HCT116 (cell line): Measurements from ENCODE around the gene TDRD7. TPM values are rescaled to one million over a fixed set of nuclear protein-coding genes. Genes with fewer than 3 reads are reported as not detected.

Source experiments
- ATAC-seq: fragments of 200-7000 bp; cut with Tn5 transposase; 2 replicates; pipeline ENCODE4 v1.9.1; 2020; ENCODE audit warnings: mild to moderate bottlenecking, moderate library complexity
- BruUV-seq: library from RNA; stranded (reverse); fragments of 400-500 nt; replicated peaks from 2 replicates; lab custom pipeline; 2021; lab: Mats Ljungman, UMichigan
- CTCF ChIA-PET: fragments of 300-600 bp; sonication (Branson Sonifier 250); formaldehyde crosslinking; loops from one replicate; lab custom pipeline; 2021; ENCODE audit warnings: antibody characterized with exemption; lab: Charles Lee
- POLR2A ChIA-PET: fragments of 300-600, 350-600 bp; sonication (Branson Sonifier 250); formaldehyde crosslinking; loops from one replicate; lab custom pipeline; 2021; ENCODE audit warnings: antibody characterized with exemption; lab: Charles Lee
- RAD21 ChIA-PET, 2 experiments: fragments of 300-600 bp; sonication (Branson Sonifier 250); formaldehyde crosslinking; loops; one replicate each; lab custom pipeline; 2023; ENCODE audit warnings: low total read pairs in 2 of 2; ENCODE audit not compliant: uncharacterized antibody in 2 of 2, unreplicated experiment in 2 of 2, low non-redundant PET in 1 of 2; lab: Charles Lee
- DNase-seq: peaks from one replicate; pipeline ENCODE4 v3.0.0-alpha.2; 2010; ENCODE audit warnings: low read depth, low spot score
- H2AFZ ChIP-seq: fragments of 200-600 bp; shearing (Covaris generic), sonication (generic); 2 replicates; pipeline ENCODE4 v1.6.1; 2017; ENCODE audit warnings: low read depth, mixed run types, mixed read lengths, antibody characterized with exemption, low read length; ENCODE audit not compliant: poor library complexity, severe bottlenecking
- H3K27ac ChIP-seq: 2 replicates; pipeline ENCODE4 v1.5.1; 2012; ENCODE audit warnings: low read depth, low read length
- H3K27me3 ChIP-seq: fragments of 200-600 bp; sonication (generic); 2 replicates; pipeline ENCODE4 v1.6.1; 2016; ENCODE audit warnings: mixed run types, low read length, mixed read lengths; ENCODE audit not compliant: insufficient read depth
- H3K36me3 ChIP-seq, 2 experiments: fragments of 200-500 bp in 1 of 2; fragments of 200-600 bp in 1 of 2; sonication (Bioruptor generic) in 1 of 2; sonication (generic) in 1 of 2; 2 replicates each; pipeline versions ENCODE4 v1.5.1 to v1.6.1; 2014 to 2016; ENCODE audit warnings: low read length in 2 of 2, inconsistent platforms in 1 of 2, mixed read lengths in 1 of 2, mixed run types in 1 of 2; ENCODE audit not compliant: insufficient read depth in 2 of 2, control insufficient read depth in 1 of 2
- H3K4me1 ChIP-seq, 2 experiments: fragments of 200-600 bp in 1 of 2; sonication (generic) in 1 of 2; 2 replicates each; pipeline versions ENCODE4 v1.5.1 to v1.6.1; 2012 to 2017; ENCODE audit warnings: low read length in 2 of 2, inconsistent platforms in 1 of 2, mild to moderate bottlenecking in 1 of 2, mixed read lengths in 1 of 2, mixed run types in 1 of 2, moderate library complexity in 1 of 2; ENCODE audit not compliant: insufficient read depth in 2 of 2, control insufficient read depth in 1 of 2
- H3K4me2 ChIP-seq: fragments of 200-600 bp; sonication (generic); 2 replicates; pipeline ENCODE4 v1.6.1; 2017; ENCODE audit warnings: mixed run types, low read length, mixed read lengths
- H3K4me3 ChIP-seq, 2 experiments: fragments of 200-600 bp in 1 of 2; sonication (generic) in 1 of 2; replicated peaks in 1 of 2; 2 replicates each; pipeline ENCODE4 v1.5.1; 2011 to 2016; ENCODE audit warnings: low read length in 2 of 2, control low read depth in 1 of 2, low read depth in 1 of 2, mild to moderate bottlenecking in 1 of 2, mixed read lengths in 1 of 2, mixed run types in 1 of 2
- H3K79me2 ChIP-seq: fragments of 200-600 bp; sonication (generic); 2 replicates; pipeline ENCODE4 v1.6.1; 2017; ENCODE audit warnings: mild to moderate bottlenecking, mixed run types, low read length, moderate library complexity, mixed read lengths; ENCODE audit not compliant: insufficient read depth
- H3K9ac ChIP-seq: fragments of 200-600 bp; sonication (generic); 2 replicates; pipeline ENCODE4 v1.6.1; 2016; ENCODE audit warnings: low read length, mixed read lengths
- H3K9me2 ChIP-seq: fragments of 200-600 bp; sonication (generic), shearing (Covaris generic); 2 replicates; pipeline ENCODE4 v1.6.1; 2017; ENCODE audit warnings: mixed run types, mild to moderate bottlenecking, moderate library complexity; ENCODE audit not compliant: insufficient read depth
- H3K9me3 ChIP-seq, 2 experiments: fragments of 200-500 bp in 1 of 2; fragments of 200-600 bp in 1 of 2; sonication (Bioruptor generic) in 1 of 2; sonication (generic) in 1 of 2; 2 replicates each; pipeline ENCODE4 v1.6.1; 2014 to 2017; ENCODE audit warnings: low read length in 2 of 2, mixed read lengths in 2 of 2, inconsistent platforms in 1 of 2, low read depth in 1 of 2, mild to moderate bottlenecking in 1 of 2, mixed run types in 1 of 2, moderate library complexity in 1 of 2; ENCODE audit not compliant: control insufficient read depth in 1 of 2, insufficient read depth in 1 of 2
- H4K20me1 ChIP-seq: fragments of 200-600 bp; sonication (generic), shearing (Covaris generic); 2 replicates; pipeline ENCODE4 v1.6.1; 2017; ENCODE audit warnings: mixed run types, mild to moderate bottlenecking, moderate library complexity; ENCODE audit not compliant: insufficient read depth
- CEBPB ChIP-seq: IDR thresholded peaks from 2 replicates; pipeline ENCODE4 v1.6.1; 2012; ENCODE audit warnings: low read depth
- EGR1 ChIP-seq: IDR thresholded peaks from 2 replicates; pipeline ENCODE4 v1.6.1; 2012; ENCODE audit warnings: low read depth
- JUND ChIP-seq: IDR thresholded peaks from 2 replicates; pipeline ENCODE4 v1.6.1; 2012
- POLR2AphosphoS5 ChIP-seq: IDR thresholded peaks from 2 replicates; pipeline ENCODE4 v1.6.1; 2011; ENCODE audit warnings: mild to moderate bottlenecking, low read depth, low read length, moderate library complexity
- SP1 ChIP-seq: IDR thresholded peaks from 2 replicates; pipeline ENCODE4 v1.6.1; 2012; ENCODE audit warnings: low read depth
- ZBTB33 ChIP-seq: IDR thresholded peaks from 2 replicates; pipeline ENCODE4 v1.6.1; 2011; ENCODE audit warnings: mild to moderate bottlenecking, low read length, moderate library complexity; ENCODE audit not compliant: insufficient replicate concordance; ENCODE audit errors: extremely low read depth
- ZNF274 ChIP-seq: fragments of 200-500 bp; sonication (Bioruptor generic); IDR thresholded peaks from 2 replicates; pipeline ENCODE4 v1.6.1; 2014; ENCODE audit warnings: mild to moderate bottlenecking, low read depth, low read length, inconsistent platforms
- intact Hi-C: fragments of 100-400 bp; cut with micrococcal nuclease; formaldehyde crosslinking; loops from 2 replicates; pipeline ENCODE4 v1.10.0; 2022
- total RNA-seq: library from RNA; stranded (reverse); gene quantifications from one replicate; pipeline ENCODE4 v1.2.1, GENCODE V29; 2021; ENCODE audit not compliant: unreplicated experiment
- TF ChIP-seq, protein P1 (sequence below): IDR thresholded peaks from 2 replicates; pipeline ENCODE4 v1.6.1; 2012
- TF ChIP-seq, protein P2 (sequence below): IDR thresholded peaks from 2 replicates; pipeline ENCODE4 v1.6.1; 2012

Gene TDRD7
- total RNA-seq, 1 experiment from 2014 or later, result 8.0 TPM

- H3K79me2 ChIP-seq, result no peaks in the 10 kb centered on the region
- no peaks in the 10 kb centered on the region for H3K9me2 ChIP-seq
- DNase-seq (peak; percentile 10), ATAC-seq (no peak; the same call in 1 of the 2 replicates)
- H4K20me1 ChIP-seq, result no peaks in the 10 kb centered on the region
- no peak overlapping the region for H2AFZ ChIP-seq
- intact Hi-C loops, result no loop called here
- ChIA-PET POLR2A (no interaction called here), RAD21 (no interaction called here), CTCF (interaction anchor here (1.0 kb wide), 1 partner anchor 55 kb away, joined by 3 read pairs; no protein-coding TSS in a partner anchor)
- H3K4me1 ChIP-seq, result peaks cover 0 to 11% of the 10 kb centered on the region in 2 experiments; a peak in 1 of 4 replicates
- TF ChIP-seq, protein P1, sequence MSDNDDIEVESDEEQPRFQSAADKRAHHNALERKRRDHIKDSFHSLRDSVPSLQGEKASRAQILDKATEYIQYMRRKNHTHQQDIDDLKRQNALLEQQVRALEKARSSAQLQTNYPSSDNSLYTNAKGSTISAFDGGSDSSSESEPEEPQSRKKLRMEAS, result 0 out of 2 replicates have a peak, but pooled peaks have one; percentile 29
- TF ChIP-seq POLR2AphosphoS5 (no peak; the same call in 1 of the 2 replicates), SP1 (peak; percentile 35; the same call in 1 of the 2 replicates), ZBTB33 (no peak), CEBPB (peak; percentile 81), EGR1 (peak; percentile 25; the same call in 1 of the 2 replicates), JUND (no peak), ZNF274 (no peak)
- TF ChIP-seq, protein P2, sequence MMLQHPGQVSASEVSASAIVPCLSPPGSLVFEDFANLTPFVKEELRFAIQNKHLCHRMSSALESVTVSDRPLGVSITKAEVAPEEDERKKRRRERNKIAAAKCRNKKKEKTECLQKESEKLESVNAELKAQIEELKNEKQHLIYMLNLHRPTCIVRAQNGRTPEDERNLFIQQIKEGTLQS, result peak; percentile 85
- no peak overlapping the region for H3K9ac ChIP-seq
- no peak overlapping the region for H3K4me2 ChIP-seq
- H3K27me3 ChIP-seq, result no peaks in the 10 kb centered on the region
- H3K36me3 ChIP-seq, result no peaks in the 10 kb centered on the region
- no TSS peak for BruUV-seq
- H3K27ac ChIP-seq, result no peak overlapping the region
- H3K9me3 ChIP-seq, result no peaks in the 10 kb centered on the region
- H3K4me3 ChIP-seq, result no peak overlapping the region
These were observed 131.7 kb downstream of the TDRD7 start for GRCh38 chr9:97543561-97543960.
